OCI-LY3 (cell line): ENCODE data around the gene HDAC4.

Experiments
- H2AFZ ChIP-seq: fragments of 200-600, 300-600 bp; shearing (Covaris generic); 2 replicates; pipeline ENCODE4 v1.6.0; 2014; ENCODE audit warnings: antibody characterized with exemption, low read depth, low read length
- H3K27ac ChIP-seq: fragments of 200-600, 300-600 bp; sonication (generic); 2 replicates; pipeline ENCODE4 v1.5.1; 2014; ENCODE audit warnings: mild to moderate bottlenecking, low read length, moderate library complexity, mixed read lengths
- H3K27me3 ChIP-seq: fragments of 200-600, 300-600 bp; sonication (generic); 2 replicates; pipeline ENCODE4 v1.6.1; 2014; ENCODE audit warnings: low read depth, low read length, mixed read lengths
- H3K36me3 ChIP-seq: fragments of 200-600, 300-600 bp; sonication (generic); replicated peaks from 2 replicates; pipeline ENCODE3; 2014; ENCODE audit warnings: low read depth, low read length, mixed read lengths
- H3K4me1 ChIP-seq: fragments of 300-600, 200-600 bp; sonication (generic); 2 replicates; pipeline ENCODE4 v1.6.1; 2014; ENCODE audit warnings: low read length, mixed read lengths
- H3K4me2 ChIP-seq: fragments of 200-600, 300-600 bp; sonication (generic); 2 replicates; pipeline ENCODE4 v1.6.1; 2014; ENCODE audit warnings: low read length, mixed read lengths
- H3K4me3 ChIP-seq: fragments of 300-600, 200-600 bp; sonication (generic); 2 replicates; pipeline ENCODE4 v1.5.1; 2014; ENCODE audit warnings: antibody characterized with exemption, mild to moderate bottlenecking, low read length, moderate library complexity
- H3K79me2 ChIP-seq: fragments of 300-600, 200-600 bp; shearing (Covaris generic); 2 replicates; pipeline ENCODE4 v1.6.1; 2014; ENCODE audit warnings: mild to moderate bottlenecking, low read length, mixed read lengths
- H3K9ac ChIP-seq: fragments of 300-600, 200-600 bp; shearing (Covaris generic); 2 replicates; pipeline ENCODE4 v1.6.0; 2014; ENCODE audit warnings: mild to moderate bottlenecking, low read length, moderate library complexity
- H3K9me3 ChIP-seq: fragments of 200-600, 300-600 bp; shearing (Covaris generic); 2 replicates; pipeline ENCODE4 v1.6.1; 2014; ENCODE audit warnings: low read length, mixed read lengths; ENCODE audit not compliant: insufficient read depth
- H4K20me1 ChIP-seq: fragments of 200-600, 300-600 bp; sonication (generic); 2 replicates; pipeline ENCODE4 v1.6.1; 2016; ENCODE audit warnings: low read length, mixed read lengths; ENCODE audit not compliant: insufficient read depth
- CTCF ChIP-seq: fragments of 200-600, 300-600 bp; sonication (generic); IDR thresholded peaks from 2 replicates; pipeline ENCODE4 v1.5.1; 2014; ENCODE audit warnings: antibody characterized with exemption, low read length, low read depth
- EZH2phosphoT487 ChIP-seq: fragments of 200-600 bp; shearing (Covaris generic); IDR thresholded peaks from 2 replicates; pipeline ENCODE4 v1.6.1; 2018; ENCODE audit warnings: antibody characterized with exemption, mixed run types, low read depth

The HDAC4 gene

GRCh38 chr2:239341840-239342239, 59.0 kb downstream of the HDAC4 start:
- Histone ChIP-seq H2AFZ (no peak overlapping the region), H3K4me2 (no peak overlapping the region), H3K27ac (no peak overlapping the region), H3K9me3 (no peaks in the 10 kb centered on the region), H3K4me1 (no peaks in the 10 kb centered on the region), H3K79me2 (no peaks in the 10 kb centered on the region), H3K36me3 (no peaks in the 10 kb centered on the region), H3K4me3 (no peak overlapping the region), H3K27me3 (no peaks in the 10 kb centered on the region), H4K20me1 (0 out of 2 replicates have a peak, but pooled peaks cover 8% of the 10 kb centered on the region), H3K9ac (no peak overlapping the region)
- TF ChIP-seq EZH2phosphoT487 = no peak
- no peak for TF ChIP-seq CTCF

GRCh38 chr2:239341146-239341732, 59.6 kb downstream of the HDAC4 start:
- H3K27me3 ChIP-seq = no peaks in the 10 kb centered on the region
- 0 out of 2 replicates have a peak, but pooled peaks cover 8% of the 10 kb centered on the region for H4K20me1 ChIP-seq
- H3K4me3 ChIP-seq = no peak overlapping the region
- H3K9ac ChIP-seq = no peak overlapping the region
- TF ChIP-seq EZH2phosphoT487 = no peak
- TF ChIP-seq CTCF = no peak
- H3K9me3 ChIP-seq = no peaks in the 10 kb centered on the region
- no peaks in the 10 kb centered on the region for H3K4me1 ChIP-seq
- H2AFZ ChIP-seq = no peak overlapping the region
- H3K79me2 ChIP-seq = no peaks in the 10 kb centered on the region
- H3K4me2 ChIP-seq = no peak overlapping the region
- H3K27ac ChIP-seq = no peak overlapping the region
- no peaks in the 10 kb centered on the region for H3K36me3 ChIP-seq

DNA sequence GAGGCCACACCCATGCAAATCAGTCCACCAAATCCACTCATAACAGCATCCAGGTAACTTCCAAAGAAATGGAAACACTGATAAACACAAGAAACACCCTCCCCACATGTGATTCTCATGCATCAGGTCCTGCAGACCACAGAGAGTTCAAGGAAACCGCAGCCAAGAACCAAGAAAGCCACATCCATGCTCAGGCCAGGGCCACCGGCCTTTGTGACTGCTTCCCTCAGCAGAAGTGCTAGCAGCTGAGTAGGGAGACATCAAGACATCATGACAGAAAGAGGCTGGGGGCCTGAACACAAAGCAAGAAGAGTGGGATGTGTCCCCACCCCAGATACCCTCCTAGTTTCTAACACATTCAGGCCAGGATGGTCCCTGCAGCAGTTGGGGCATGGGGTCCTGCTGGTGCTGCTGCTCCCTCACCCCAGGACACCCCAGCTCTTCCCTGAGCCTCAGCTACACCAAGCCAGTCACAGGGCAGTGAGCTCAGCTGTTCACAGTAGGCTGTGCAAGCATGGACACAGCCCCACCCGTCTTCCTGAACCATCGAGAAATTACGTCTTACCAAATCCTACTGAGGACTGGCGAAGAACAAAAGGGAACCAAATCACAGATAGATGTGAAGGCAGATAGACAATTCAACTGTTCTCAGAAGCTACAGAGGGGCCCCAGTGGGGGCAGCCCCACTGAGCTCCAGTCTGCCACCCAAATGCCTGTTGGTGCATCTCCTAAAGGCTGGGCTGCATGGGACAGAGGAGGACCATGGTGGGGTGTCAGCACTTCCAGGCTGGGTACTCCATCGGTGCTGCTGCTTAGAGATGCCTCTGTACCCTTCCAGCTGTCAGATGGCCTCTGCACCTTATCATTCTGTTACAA, 60.9 kb downstream of the HDAC4 start:
- 0 out of 2 replicates have a peak, but pooled peaks cover 8% of the 10 kb centered on the region for H4K20me1 ChIP-seq
- no peaks in the 10 kb centered on the region for H3K27me3 ChIP-seq
- no peaks in the 10 kb centered on the region for H3K79me2 ChIP-seq
- H3K9me3 ChIP-seq = no peaks in the 10 kb centered on the region
- no peak overlapping the region for H3K9ac ChIP-seq
- H3K4me2 ChIP-seq = no peak overlapping the region
- no peaks in the 10 kb centered on the region for H3K4me1 ChIP-seq
- no peaks in the 10 kb centered on the region for H3K36me3 ChIP-seq
- no peak overlapping the region for H2AFZ ChIP-seq
- no peak overlapping the region for H3K27ac ChIP-seq
- TF ChIP-seq EZH2phosphoT487 (no peak), CTCF (no peak)
- no peak overlapping the region for H3K4me3 ChIP-seq

DNA sequence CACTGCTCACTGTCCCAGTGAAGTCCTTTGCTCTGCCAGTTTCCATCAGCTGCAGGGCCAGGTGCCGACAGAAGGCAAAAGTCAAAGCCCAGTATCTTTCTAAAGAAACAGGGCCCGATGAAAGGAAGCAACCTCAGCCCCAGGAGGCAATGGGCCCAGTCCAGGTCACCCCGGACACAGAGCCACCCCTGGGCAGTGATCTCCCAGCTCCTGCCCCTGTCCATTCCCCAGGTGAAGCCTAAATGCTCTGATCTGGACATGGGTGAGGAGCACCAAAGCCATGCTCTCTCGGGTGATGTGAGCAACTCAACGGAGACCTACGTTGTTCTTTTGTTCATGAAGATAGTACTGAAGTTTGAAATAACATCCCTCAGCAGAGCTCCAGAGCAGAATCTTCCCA, 61.6 kb downstream of the HDAC4 start:
- TF ChIP-seq CTCF (no peak), EZH2phosphoT487 (no peak)
- Histone ChIP-seq H3K9ac (no peak overlapping the region), H3K9me3 (no peaks in the 10 kb centered on the region), H3K79me2 (no peaks in the 10 kb centered on the region), H3K4me2 (no peak overlapping the region), H3K4me1 (no peaks in the 10 kb centered on the region), H3K27me3 (no peaks in the 10 kb centered on the region), H4K20me1 (0 out of 2 replicates have a peak, but pooled peaks cover 8% of the 10 kb centered on the region), H3K4me3 (no peak overlapping the region), H2AFZ (no peak overlapping the region), H3K36me3 (no peaks in the 10 kb centered on the region), H3K27ac (no peak overlapping the region)
